Erythroblast (primary cell): Measurements from ENCODE around the gene PFN3.

Source experiments
- GATA1 ChIP-seq: IDR thresholded peaks from 2 replicates; pipeline ENCODE4 v1.6.1; 2011; ENCODE audit warnings: low read depth, mild to moderate bottlenecking, control low read depth, low read length, moderate library complexity
- POLR2A ChIP-seq: IDR thresholded peaks from 2 replicates; pipeline ENCODE4 v1.6.1; 2011; ENCODE audit warnings: mild to moderate bottlenecking, low read length

DNA sequence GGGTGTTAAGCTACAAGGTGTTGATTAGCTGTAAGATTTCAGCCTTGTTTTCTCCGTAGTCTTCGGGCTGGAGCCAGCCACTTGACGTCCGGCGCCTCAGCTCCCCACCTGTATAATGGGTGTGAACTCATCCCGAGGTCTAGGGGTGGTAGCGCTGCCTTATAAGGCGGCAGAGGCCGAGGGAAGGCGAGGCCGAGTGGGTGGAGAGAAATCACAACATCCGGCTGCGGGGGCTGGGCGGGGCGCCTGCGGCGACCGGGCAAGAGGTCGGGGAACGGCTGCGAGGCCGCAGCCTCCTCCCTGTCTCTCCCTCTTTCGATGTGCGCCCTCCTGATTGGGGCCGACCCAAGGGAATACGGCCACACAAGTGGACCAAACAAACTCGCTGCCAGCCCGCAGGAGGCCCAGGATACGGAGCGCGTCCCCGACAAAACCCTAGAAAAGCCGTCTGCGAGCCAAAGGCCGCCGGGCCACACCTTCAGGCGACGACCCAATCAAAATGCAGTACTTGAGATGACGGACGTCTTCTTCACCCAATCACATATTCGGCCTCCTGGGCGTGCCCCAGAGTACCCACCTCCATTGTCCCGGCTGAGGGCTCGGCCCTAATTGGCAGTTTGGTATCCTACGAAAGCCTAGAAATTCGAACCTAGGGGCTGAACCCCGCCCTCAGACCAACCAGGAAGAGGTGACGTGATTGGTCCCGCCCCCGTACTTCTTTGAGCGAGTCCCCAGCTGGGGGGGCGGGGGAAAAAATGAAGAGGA, 25.5 kb upstream of the PFN3 start:
- TF ChIP-seq POLR2A (peak; percentile 84), GATA1 (no peak)
